Measurements from ENCODE around the gene FBXW12. TPM values are rescaled to one million over a fixed set of nuclear protein-coding genes. Genes with fewer than 3 reads are reported as not detected.
"Not testable (repeated sequence)": the region's sequence is repeated elsewhere in the genome, so short reads cannot be mapped to it uniquely, and the experiment has no call there.

The FBXW12 gene
- total and polyA plus RNA-seq, 2 experiments from 2014 or later = not detected

DNA sequence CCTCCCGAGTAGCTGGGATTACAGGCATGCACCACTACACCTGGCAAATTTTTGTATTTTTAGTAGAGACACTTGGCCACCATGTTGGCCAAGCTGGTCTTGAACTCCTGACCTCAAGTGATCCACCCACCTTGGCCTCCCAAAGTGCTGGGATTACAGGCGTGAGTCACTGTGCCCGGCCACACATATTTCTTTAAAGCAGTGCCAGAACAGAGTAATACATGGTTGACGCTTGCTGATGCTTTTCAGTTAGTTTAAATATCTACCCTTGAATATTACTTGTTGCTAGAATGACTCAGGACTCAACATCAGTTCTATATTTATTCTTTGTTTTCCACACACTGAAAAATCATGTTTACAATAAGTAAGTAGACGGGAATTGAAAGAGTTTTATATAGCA, 34.5 kb upstream of the FBXW12 start:
- not testable (repeated sequence) for H3K4me2 ChIP-seq; H3K4me3 ChIP-seq; H3K27me3 ChIP-seq; H3K9me2 ChIP-seq (replicated peaks; ENCODE audit: insufficient read depth); H2AFZ ChIP-seq; H3K27ac ChIP-seq; H3K4me1 ChIP-seq (ENCODE audit: insufficient read depth); H4K20me1 ChIP-seq (ENCODE audit: insufficient read depth, poor library complexity, severe bottlenecking); H3K79me2 ChIP-seq; H3K9me3 ChIP-seq (ENCODE audit: low read depth); DNase-seq (ENCODE audit: low spot score); H3K36me3 ChIP-seq (replicated peaks; ENCODE audit: insufficient read depth, low read depth)
- WGBS (ENCODE audit: low lambda C conversion rate, missing lambda C conversion rate) = 84% methylated on average over 5 of the region's 5 CpGs

DNA sequence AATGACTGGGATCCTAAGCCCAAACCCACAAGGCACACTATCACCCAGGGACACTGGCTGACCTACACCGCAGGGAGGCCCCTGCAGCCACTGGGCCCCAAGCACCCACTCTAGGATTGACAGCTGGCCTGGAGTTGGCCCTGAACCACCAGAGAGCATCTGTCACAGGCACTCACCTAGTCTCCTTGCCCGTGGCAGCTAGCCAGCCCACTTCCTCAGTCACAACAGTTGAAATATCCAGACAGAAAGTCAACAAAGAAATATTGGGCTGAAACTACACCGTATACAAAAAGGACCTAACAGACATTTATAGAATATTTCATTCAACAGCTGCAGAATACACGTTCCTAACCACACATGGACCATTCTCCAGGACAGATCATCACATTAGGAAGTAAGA, 33.4 kb upstream of the FBXW12 start:
- no peaks in the 10 kb centered on the region for H3K9me2 ChIP-seq (replicated peaks; ENCODE audit: insufficient read depth)
- no peaks in the 10 kb centered on the region for H3K79me2 ChIP-seq
- 91% methylated on average over 4 of the region's 4 CpGs for WGBS (ENCODE audit: low lambda C conversion rate, missing lambda C conversion rate)
- H2AFZ ChIP-seq = no peak overlapping the region
- H3K4me3 ChIP-seq = no peak overlapping the region
- no peak overlapping the region for H3K27ac ChIP-seq
- no peak for DNase-seq (ENCODE audit: low spot score)
- H3K27me3 ChIP-seq = no peaks in the 10 kb centered on the region
- H4K20me1 ChIP-seq (ENCODE audit: insufficient read depth, poor library complexity, severe bottlenecking) = no peaks in the 10 kb centered on the region
- no peaks in the 10 kb centered on the region for H3K9me3 ChIP-seq (ENCODE audit: low read depth)
- no peak overlapping the region for H3K4me2 ChIP-seq
- no peaks in the 10 kb centered on the region for H3K4me1 ChIP-seq (ENCODE audit: insufficient read depth)
- H3K36me3 ChIP-seq (replicated peaks; ENCODE audit: insufficient read depth, low read depth) = no peaks in the 10 kb centered on the region
- no peak for TF ChIP-seq EZH2phosphoT487 (IDR thresholded peaks at IDR 0.05; ENCODE audit: low read depth, severe bottlenecking, unreplicated experiment)
- TF ChIP-seq, protein P1, sequence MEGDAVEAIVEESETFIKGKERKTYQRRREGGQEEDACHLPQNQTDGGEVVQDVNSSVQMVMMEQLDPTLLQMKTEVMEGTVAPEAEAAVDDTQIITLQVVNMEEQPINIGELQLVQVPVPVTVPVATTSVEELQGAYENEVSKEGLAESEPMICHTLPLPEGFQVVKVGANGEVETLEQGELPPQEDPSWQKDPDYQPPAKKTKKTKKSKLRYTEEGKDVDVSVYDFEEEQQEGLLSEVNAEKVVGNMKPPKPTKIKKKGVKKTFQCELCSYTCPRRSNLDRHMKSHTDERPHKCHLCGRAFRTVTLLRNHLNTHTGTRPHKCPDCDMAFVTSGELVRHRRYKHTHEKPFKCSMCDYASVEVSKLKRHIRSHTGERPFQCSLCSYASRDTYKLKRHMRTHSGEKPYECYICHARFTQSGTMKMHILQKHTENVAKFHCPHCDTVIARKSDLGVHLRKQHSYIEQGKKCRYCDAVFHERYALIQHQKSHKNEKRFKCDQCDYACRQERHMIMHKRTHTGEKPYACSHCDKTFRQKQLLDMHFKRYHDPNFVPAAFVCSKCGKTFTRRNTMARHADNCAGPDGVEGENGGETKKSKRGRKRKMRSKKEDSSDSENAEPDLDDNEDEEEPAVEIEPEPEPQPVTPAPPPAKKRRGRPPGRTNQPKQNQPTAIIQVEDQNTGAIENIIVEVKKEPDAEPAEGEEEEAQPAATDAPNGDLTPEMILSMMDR (IDR thresholded peaks at IDR 0.05; ENCODE audit: poor library complexity) = no peak
- no peak for TF ChIP-seq EZH2 (IDR thresholded peaks at IDR 0.05; ENCODE audit: borderline replicate concordance)

GRCh38 chr3:48343432-48343831, 28.6 kb upstream of the FBXW12 start:
- H3K36me3 ChIP-seq (replicated peaks; ENCODE audit: insufficient read depth, low read depth) = no peaks in the 10 kb centered on the region
- DNase-seq (ENCODE audit: low spot score) = no peak
- H4K20me1 ChIP-seq (ENCODE audit: insufficient read depth, poor library complexity, severe bottlenecking) = no peaks in the 10 kb centered on the region
- H3K27ac ChIP-seq = no peak overlapping the region
- H3K4me3 ChIP-seq = no peak overlapping the region
- H3K27me3 ChIP-seq = no peaks in the 10 kb centered on the region
- H3K9me3 ChIP-seq (ENCODE audit: low read depth) = no peaks in the 10 kb centered on the region
- H3K79me2 ChIP-seq = no peaks in the 10 kb centered on the region
- H3K4me2 ChIP-seq = no peak overlapping the region
- 90% methylated on average over 8 of the region's 8 CpGs for whole genome bisulfite sequencing (ENCODE audit: low lambda C conversion rate, missing lambda C conversion rate)
- no peak overlapping the region for H2AFZ ChIP-seq
- TF ChIP-seq, protein P1 (IDR thresholded peaks at IDR 0.05; ENCODE audit: poor library complexity) = no peak
- no peak for TF ChIP-seq EZH2 (IDR thresholded peaks at IDR 0.05; ENCODE audit: borderline replicate concordance)
- TF ChIP-seq EZH2phosphoT487 (IDR thresholded peaks at IDR 0.05; ENCODE audit: low read depth, severe bottlenecking, unreplicated experiment) = no peak
- H3K9me2 ChIP-seq (replicated peaks; ENCODE audit: insufficient read depth) = no peaks in the 10 kb centered on the region
- H3K4me1 ChIP-seq (ENCODE audit: insufficient read depth) = no peaks in the 10 kb centered on the region

GRCh38 chr3:48344867-48345507, 27.0 kb upstream of the FBXW12 start:
- TF ChIP-seq EZH2 (IDR thresholded peaks at IDR 0.05; ENCODE audit: borderline replicate concordance) (no peak), EZH2phosphoT487 (IDR thresholded peaks at IDR 0.05; ENCODE audit: low read depth, severe bottlenecking, unreplicated experiment) (no peak)
- TF ChIP-seq, protein P1 (IDR thresholded peaks at IDR 0.05; ENCODE audit: poor library complexity) = no peak
- no peaks in the 10 kb centered on the region for H3K9me2 ChIP-seq (replicated peaks; ENCODE audit: insufficient read depth)

More at GRCh38 chr3:48344867-48345507, 27.0 kb upstream of the FBXW12 start:
- no peak for DNase-seq (ENCODE audit: low spot score)
- Histone ChIP-seq H3K4me2 (no peak overlapping the region), H3K27me3 (no peaks in the 10 kb centered on the region), H3K4me3 (no peak overlapping the region), H3K9me3 (ENCODE audit: low read depth) (no peaks in the 10 kb centered on the region), H3K4me1 (ENCODE audit: insufficient read depth) (no peaks in the 10 kb centered on the region), H4K20me1 (ENCODE audit: insufficient read depth, poor library complexity, severe bottlenecking) (no peaks in the 10 kb centered on the region), H2AFZ (no peak overlapping the region), H3K79me2 (no peaks in the 10 kb centered on the region), H3K36me3 (replicated peaks; ENCODE audit: insufficient read depth, low read depth) (no peaks in the 10 kb centered on the region), H3K27ac (no peak overlapping the region)
- WGBS (ENCODE audit: low lambda C conversion rate, missing lambda C conversion rate) = 46% methylated on average over 1 of the region's 1 CpG
